HG03135 (cell line): ENCODE measurements around the gene CENPVL1.
"Not testable (repeated sequence)": the region's sequence is repeated elsewhere in the genome, so short reads cannot be mapped to it uniquely, and the experiment has no call there.

Source experiments
- ATAC-seq: cut with Tn5 transposase; IDR thresholded peaks from one replicate; pipeline ENCODE4 v1.9.1; 2021; ENCODE audit warnings: mild to moderate bottlenecking, moderate library complexity; ENCODE audit not compliant: unreplicated experiment

CENPVL1 gene

GRCh38 chrX:51710277-51711164 is at the start of gene CENPVL1:
Gene CENPVL1 (plus strand): TSS chrX:51710512. CDS start chrX:51710512, 0 bp downstream.
- not testable (repeated sequence) for ATAC-seq

- ATAC-seq: no peak
Measured at GRCh38 chrX:51665981-51666380, 44.3 kb upstream of the CENPVL1 start.

DNA sequence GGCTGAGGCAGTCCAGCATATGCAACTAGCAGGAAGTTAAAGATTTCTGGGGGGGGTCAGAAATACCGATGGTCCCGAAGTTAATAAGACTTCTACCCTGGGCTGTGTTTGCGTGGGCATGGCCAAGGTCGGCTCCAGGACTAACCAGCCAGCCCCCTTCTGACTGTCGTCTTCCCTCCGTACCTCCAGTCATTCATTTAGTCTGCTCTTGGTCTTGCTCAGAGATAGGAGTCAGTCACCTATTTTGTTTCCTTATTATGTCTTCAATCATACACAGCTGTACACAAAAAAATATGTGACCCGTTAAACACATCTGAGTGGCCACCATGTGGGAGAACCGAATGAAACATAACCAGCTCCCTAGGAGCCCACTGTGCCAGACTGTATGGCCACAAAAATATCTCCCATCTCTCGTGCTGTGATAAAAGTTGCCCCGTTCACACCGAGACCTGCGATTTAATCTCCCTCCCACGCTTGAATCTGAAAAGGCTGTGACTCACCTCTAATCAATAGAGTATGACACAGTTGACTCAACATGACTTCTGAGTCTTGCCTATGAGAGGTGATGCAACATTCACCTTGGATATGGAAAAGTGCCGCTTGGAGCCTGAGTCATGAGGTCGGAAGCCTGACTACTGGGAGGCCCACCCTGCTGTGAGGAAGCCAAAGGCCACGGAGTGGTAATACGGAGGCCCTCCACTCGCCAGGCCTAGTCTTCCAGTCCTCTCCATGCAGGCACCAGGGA is 30.5 kb upstream of the CENPVL1 start:
- not testable (repeated sequence) for ATAC-seq

- not testable (repeated sequence) for ATAC-seq
Measured at GRCh38 chrX:51681808-51682719, 28.2 kb upstream of the CENPVL1 start.

GRCh38 chrX:51682720-51683062 is 27.6 kb upstream of the CENPVL1 start, which contains the start of gene CENPVL2:
Gene CENPVL2 (minus strand): TSS chrX:51682831. CDS start chrX:51682831, 0 bp downstream.
- ATAC-seq: not testable (repeated sequence)

GRCh38 chrX:51694254-51694653 is 16.1 kb upstream of the CENPVL1 start:
- no peak for ATAC-seq

DNA sequence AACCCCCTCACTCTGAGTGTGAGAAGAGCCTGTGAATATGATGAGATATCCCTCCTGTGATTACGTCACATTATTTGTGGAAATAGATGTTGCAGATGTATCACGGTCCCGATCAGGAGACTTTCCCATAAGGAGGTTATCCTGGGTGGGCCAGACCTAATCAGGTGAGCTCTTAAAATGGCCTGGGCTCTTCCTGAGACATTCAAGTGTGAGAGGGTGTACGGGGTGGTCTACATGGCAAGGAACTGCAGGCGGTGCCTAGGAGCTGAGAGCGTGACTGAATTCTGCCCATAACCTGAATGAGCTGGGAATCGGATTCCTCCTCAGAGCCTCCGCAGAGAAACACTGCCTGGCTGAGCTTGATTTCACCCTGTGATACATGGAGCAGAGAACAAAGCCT is 12.9 kb upstream of the CENPVL1 start:
- ATAC-seq: no peak

- not testable (repeated sequence) for ATAC-seq
Measured at GRCh38 chrX:51712943-51713647, 2.8 kb downstream of the CENPVL1 start.

DNA sequence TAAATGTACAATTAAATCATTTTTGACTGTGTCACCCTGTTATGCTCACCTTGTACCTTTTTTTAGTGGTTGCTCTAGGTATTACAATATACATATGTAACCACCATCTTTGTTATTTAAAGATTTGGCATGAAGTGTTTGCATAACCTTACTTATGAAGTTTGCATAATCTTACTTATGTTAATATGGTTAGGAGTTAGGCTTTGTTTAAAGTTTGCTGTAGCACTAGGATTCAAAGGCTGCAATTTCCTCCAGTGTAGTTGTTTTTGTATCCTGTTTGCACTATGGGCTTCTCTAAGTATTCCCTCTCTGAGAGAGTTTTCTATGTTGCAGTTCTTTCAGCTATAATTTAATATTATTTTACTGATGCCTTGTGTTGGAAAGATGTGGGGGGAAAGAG is 17.9 kb downstream of the CENPVL1 start:
- ATAC-seq: no peak

- ATAC-seq: no peak
Measured at GRCh38 chrX:51737091-51737490, 26.8 kb downstream of the CENPVL1 start.

DNA sequence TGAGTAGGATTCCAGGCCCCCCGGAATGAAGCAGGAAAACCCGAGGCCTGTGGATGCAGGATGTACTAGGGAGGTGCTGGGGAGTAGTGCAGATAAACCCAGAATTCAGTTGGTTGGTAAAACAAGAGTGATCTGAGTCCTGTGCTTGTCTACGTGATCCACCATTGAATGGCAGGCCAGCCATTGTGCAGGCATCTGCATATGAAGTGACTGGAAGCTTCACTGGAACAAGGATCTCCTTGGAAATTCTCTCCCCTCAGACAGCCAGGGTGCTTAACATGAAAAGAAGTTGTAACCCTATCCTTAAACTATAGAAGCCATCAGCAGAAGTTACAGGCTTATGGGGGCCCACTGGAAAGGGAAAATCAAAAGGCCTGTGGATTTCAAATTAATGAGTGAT is 32.3 kb downstream of the CENPVL1 start:
- ATAC-seq: no peak

- ATAC-seq: peak; percentile 93
Measured at GRCh38 chrX:51743179-51743957, 33.1 kb downstream of the CENPVL1 start, which contains the start of gene GSPT2. Gene GSPT2 (plus strand): TSS chrX:51743442. CDS start chrX:51743627, 185 bp downstream.

- ATAC-seq: no peak
Measured at GRCh38 chrX:51747671-51748070, 37.4 kb downstream of the CENPVL1 start.

DNA sequence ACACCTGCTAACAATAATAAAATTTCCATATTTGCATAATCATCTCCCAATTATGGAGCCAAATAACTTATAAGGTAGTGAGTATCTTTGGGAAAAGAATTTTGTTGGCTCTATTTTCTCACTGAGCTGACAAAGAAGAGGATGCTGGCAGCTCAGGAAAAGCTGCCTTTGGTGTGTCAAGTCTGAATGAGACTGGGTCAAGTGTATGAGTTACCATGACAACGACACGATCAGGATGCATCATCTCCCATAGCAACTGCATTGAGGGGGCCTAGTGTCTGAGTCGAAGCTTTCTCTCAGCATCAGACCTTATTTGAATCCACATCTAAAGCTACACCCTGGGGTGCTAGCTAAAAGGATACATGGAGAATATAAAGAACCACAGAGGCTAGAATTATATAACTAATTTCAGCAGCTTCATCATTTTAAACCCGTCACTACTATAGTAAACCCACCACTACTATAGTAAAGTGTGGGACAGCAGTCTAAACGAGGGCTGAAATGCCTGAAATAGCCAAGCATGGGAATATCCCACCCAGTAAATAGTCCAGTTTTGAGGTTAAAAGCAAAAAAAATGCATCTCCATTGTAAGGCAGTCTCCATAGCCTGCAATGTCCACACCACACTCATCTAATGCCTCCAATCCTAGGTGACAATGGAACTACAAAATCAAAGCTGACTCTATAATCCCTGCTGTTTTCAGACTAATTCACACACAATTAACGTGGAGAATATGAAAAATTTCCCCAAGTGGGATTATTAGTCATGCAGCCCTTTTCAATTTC is 48.9 kb downstream of the CENPVL1 start:
- no peak for ATAC-seq

- no peak for ATAC-seq
Measured at GRCh38 chrX:51760657-51761056, 50.3 kb downstream of the CENPVL1 start.
